GM12878 (cell line): Measurements from ENCODE around the gene TAPBP. TPM values are rescaled to one million over a fixed set of nuclear protein-coding genes. Genes with fewer than 3 reads are reported as not detected.

ENCODE experiments used
- ATAC-seq: fragments of 200-7000 bp; cut with Tn5 transposase; 3 replicates; pipeline ENCODE4 v1.9.1; 2020; ENCODE audit warnings: mild to moderate bottlenecking, moderate library complexity
- BruUV-seq: library from RNA; stranded (reverse); fragments of 400-500 nt; replicated peaks from 2 replicates; lab custom pipeline; 2021; lab: Mats Ljungman, UMichigan
- CTCF ChIA-PET: fragments of 300-600 bp; sonication (Branson Sonifier 250); formaldehyde crosslinking; extraction: SDS; loops from one replicate; lab custom pipeline; 2021; ENCODE audit warnings: inconsistent platforms; lab: Yijun Ruan, JAX
- POLR2A ChIA-PET: fragments of 350-600 bp; formaldehyde crosslinking; extraction: SDS; loops from one replicate; lab custom pipeline; 2021; ENCODE audit warnings: inconsistent platforms; lab: Charles Lee
- RAD21 ChIA-PET: fragments of 300-600 bp; sonication (Branson Sonifier 250); formaldehyde crosslinking; loops from one replicate; lab custom pipeline; 2023; ENCODE audit warnings: antibody characterized with exemption; ENCODE audit not compliant: unreplicated experiment; lab: Charles Lee
- SMC1A ChIA-PET: fragments of 300-600 bp; sonication (Branson Sonifier 250); formaldehyde crosslinking; loops from one replicate; lab custom pipeline; 2023; ENCODE audit not compliant: unreplicated experiment, uncharacterized antibody; lab: Charles Lee
- DNase-seq: peaks from one replicate; pipeline ENCODE4 v3.0.0-alpha.2; 2011; ENCODE audit warnings: low read depth, low spot score
- FAIRE-seq: peaks from 3 replicates; lab custom pipeline; 2011; peaks lifted over from hg19 to GRCh38; lab: Jason Lieb, UNC
- H2AFZ ChIP-seq: 2 replicates; pipeline ENCODE4 v1.6.0; 2011; ENCODE audit warnings: low read depth, low read length, control low read depth; ENCODE audit not compliant: control insufficient read depth
- H3K27ac ChIP-seq: 2 replicates; pipeline ENCODE4 v1.5.1; 2011; ENCODE audit warnings: control low read depth; ENCODE audit not compliant: control insufficient read depth, insufficient read depth
- H3K27me3 ChIP-seq, 2 experiments: replicated peaks in 1 of 2; 2 replicates each; pipeline versions ENCODE4 v1.6.0 to v1.6.1; 2011; ENCODE audit warnings: low read length in 1 of 2; ENCODE audit not compliant: control insufficient read depth in 2 of 2, insufficient read depth in 2 of 2
- H3K36me3 ChIP-seq, 2 experiments: 2 replicates each; pipeline ENCODE4 v1.5.1; 2011; ENCODE audit warnings: low read length in 1 of 2; ENCODE audit not compliant: control insufficient read depth in 2 of 2, insufficient read depth in 2 of 2
- H3K4me1 ChIP-seq: 2 replicates; pipeline ENCODE4 v1.6.1; 2011; ENCODE audit warnings: mild to moderate bottlenecking, low read length, moderate library complexity, mixed read lengths; ENCODE audit not compliant: control insufficient read depth, insufficient read depth
- H3K4me2 ChIP-seq: 2 replicates; pipeline ENCODE4 v1.6.0; 2011; ENCODE audit warnings: control low read depth; ENCODE audit not compliant: control insufficient read depth, insufficient read depth
- H3K4me3 ChIP-seq: fragments of 200-600 bp; sonication (generic); 2 replicates; pipeline ENCODE4 v1.5.1; 2016
- H3K79me2 ChIP-seq: 2 replicates; pipeline ENCODE4 v1.6.0; 2011; ENCODE audit warnings: low read length; ENCODE audit not compliant: control insufficient read depth, insufficient read depth
- H3K9ac ChIP-seq: 2 replicates; pipeline ENCODE4 v1.8.0; 2011; ENCODE audit warnings: low read length, control low read depth, mixed read lengths; ENCODE audit not compliant: control insufficient read depth, insufficient read depth
- H3K9me3 ChIP-seq: replicated peaks from 3 replicates; pipeline ENCODE4 v1.5.1; 2011; ENCODE audit warnings: mild to moderate bottlenecking, low read length; ENCODE audit not compliant: control insufficient read depth, insufficient read depth
- H4K20me1 ChIP-seq: 2 replicates; pipeline ENCODE4 v1.6.0; 2011; ENCODE audit not compliant: control insufficient read depth, insufficient read depth
- ASH2L ChIP-seq: fragments of 300-600, 200-600 bp; sonication (generic); IDR thresholded peaks from 2 replicates; pipeline ENCODE4 v1.6.1; 2017; ENCODE audit warnings: low read depth, mild to moderate bottlenecking, borderline replicate concordance
- BCL11A ChIP-seq: IDR thresholded peaks from 2 replicates; pipeline ENCODE4 v1.6.1; 2011; ENCODE audit warnings: low read depth, low read length
- CBFB ChIP-seq: IDR thresholded peaks from 2 replicates; pipeline ENCODE4 v1.6.1; 2016; ENCODE audit warnings: antibody characterized with exemption, low read depth
- IKZF2 ChIP-seq, 2 experiments: fragments of 450-650 bp; IDR thresholded peaks; 2 replicates each; pipeline ENCODE4 v1.6.1; 2017; ENCODE audit warnings: mild to moderate bottlenecking in 2 of 2, moderate library complexity in 2 of 2
- IRF4 ChIP-seq: IDR thresholded peaks from 2 replicates; pipeline ENCODE4 v1.6.1; 2011; ENCODE audit warnings: low read depth, low read length
- NFYA ChIP-seq: IDR thresholded peaks from 2 replicates; pipeline ENCODE4 v1.6.1; 2011; ENCODE audit warnings: low read depth, mild to moderate bottlenecking, low read length, improper control_type of control experiment, borderline replicate concordance
- NR2C1 ChIP-seq: fragments of 450-650 bp; IDR thresholded peaks from 2 replicates; pipeline ENCODE4 v1.6.1; 2017; ENCODE audit warnings: antibody characterized with exemption, mild to moderate bottlenecking, moderate library complexity
- PAX5 ChIP-seq: IDR thresholded peaks from 2 replicates; pipeline ENCODE4 v1.6.1; 2011; ENCODE audit warnings: low read depth, low read length, borderline replicate concordance
- POU2F2 ChIP-seq: IDR thresholded peaks from 3 replicates; pipeline ENCODE4 v1.6.1; 2011; ENCODE audit warnings: low read depth, mild to moderate bottlenecking, low read length, borderline replicate concordance
- RFX5 ChIP-seq: IDR thresholded peaks from 2 replicates; pipeline ENCODE4 v1.6.1; 2011; ENCODE audit warnings: low read depth, low read length, improper control_type of control experiment
- SREBF2 ChIP-seq: IDR thresholded peaks from 2 replicates; pipeline ENCODE4 v1.6.1; 2012; ENCODE audit warnings: mild to moderate bottlenecking, low read length
- STAT3 ChIP-seq: IDR thresholded peaks from 2 replicates; pipeline ENCODE4 v1.6.1; 2011; ENCODE audit warnings: low read depth, low read length, improper control_type of control experiment
- TBL1XR1 ChIP-seq: IDR thresholded peaks from 2 replicates; pipeline ENCODE4 v1.6.1; 2012; ENCODE audit warnings: low read depth, low read length, improper control_type of control experiment
- ZSCAN29 ChIP-seq: fragments of 450-650 bp; IDR thresholded peaks from 2 replicates; pipeline ENCODE4 v1.6.1; 2017; ENCODE audit warnings: mild to moderate bottlenecking, moderate library complexity
- WGBS: methylation state at CpG from one replicate; pipeline ENCODE4 v1.1.6; 2016; ENCODE audit warnings: low lambda C conversion rate; ENCODE audit not compliant: insufficient replicate concordance, insufficient coverage; ENCODE audit errors: missing lambda C conversion rate; 5-methylcytosine and 5-hydroxymethylcytosine counted together
- in situ Hi-C: fragments of 300-500 bp; cut with MboI; formaldehyde crosslinking; loops from 9 replicates; pipeline ENCODE4 v1.14.3; 2018; ENCODE audit warnings: mixed read lengths
- intact Hi-C: fragments of 100-400 bp; cut with micrococcal nuclease; formaldehyde crosslinking; loops from one replicate; pipeline ENCODE4 v1.14.2; 2022; ENCODE audit not compliant: unreplicated experiment
- polyA plus RNA-seq, 11 experiments: library from polyadenylated mRNA; depleted of rRNA in 4 of 11; unstranded in 6 of 11; stranded (reverse) in 5 of 11; fragments of >200 nt; fragmentation: Nextera tagmentation in 4 of 11; fragmentation: Illumina TruSeq in 1 of 11; extraction: Ambion mirVana in 4 of 11; extraction: Trizol in 1 of 11; gene quantifications; 1 replicate in 1 of 11; 2 replicates in 10 of 11; pipeline versions ENCODE4 v1.2.1 to v1.2.3, GENCODE V29; 2011 to 2016; ENCODE audit warnings: inconsistent platforms in 2 of 11, missing spikeins in 2 of 11, low read depth in 1 of 11
- total RNA-seq, 4 experiments: library from RNA; depleted of rRNA in 3 of 4; stranded (reverse); fragments of >200 nt in 3 of 4; fragmentation: Illumina TruSeq in 1 of 4; extraction: Trizol in 1 of 4; gene quantifications; 2 replicates each; pipeline versions ENCODE4 v1.2.1 to v1.2.3, GENCODE V29; 2013 to 2021
- TF ChIP-seq, protein P1 (sequence below): IDR thresholded peaks from 2 replicates; pipeline ENCODE4 v1.6.1; 2011; ENCODE audit warnings: low read depth, mild to moderate bottlenecking, low read length, moderate library complexity, borderline replicate concordance; ENCODE audit errors: extremely low read depth
- TF ChIP-seq, protein P2 (sequence below): fragments of 450-650 bp; IDR thresholded peaks from 2 replicates; pipeline ENCODE4 v1.6.1; 2017; ENCODE audit warnings: mild to moderate bottlenecking, moderate library complexity
- TF ChIP-seq, protein P3 (sequence below): fragments of 450-650 bp; IDR thresholded peaks from 2 replicates; pipeline ENCODE4 v1.6.1; 2016; ENCODE audit warnings: mild to moderate bottlenecking

Gene TAPBP
- total and polyA plus RNA-seq, 10 of the 15 experiments (the other 5 are each of a cell fraction or from before 2014, with no cell fraction given) = 14.6 to 210 (median 78.1) TPM

DNA sequence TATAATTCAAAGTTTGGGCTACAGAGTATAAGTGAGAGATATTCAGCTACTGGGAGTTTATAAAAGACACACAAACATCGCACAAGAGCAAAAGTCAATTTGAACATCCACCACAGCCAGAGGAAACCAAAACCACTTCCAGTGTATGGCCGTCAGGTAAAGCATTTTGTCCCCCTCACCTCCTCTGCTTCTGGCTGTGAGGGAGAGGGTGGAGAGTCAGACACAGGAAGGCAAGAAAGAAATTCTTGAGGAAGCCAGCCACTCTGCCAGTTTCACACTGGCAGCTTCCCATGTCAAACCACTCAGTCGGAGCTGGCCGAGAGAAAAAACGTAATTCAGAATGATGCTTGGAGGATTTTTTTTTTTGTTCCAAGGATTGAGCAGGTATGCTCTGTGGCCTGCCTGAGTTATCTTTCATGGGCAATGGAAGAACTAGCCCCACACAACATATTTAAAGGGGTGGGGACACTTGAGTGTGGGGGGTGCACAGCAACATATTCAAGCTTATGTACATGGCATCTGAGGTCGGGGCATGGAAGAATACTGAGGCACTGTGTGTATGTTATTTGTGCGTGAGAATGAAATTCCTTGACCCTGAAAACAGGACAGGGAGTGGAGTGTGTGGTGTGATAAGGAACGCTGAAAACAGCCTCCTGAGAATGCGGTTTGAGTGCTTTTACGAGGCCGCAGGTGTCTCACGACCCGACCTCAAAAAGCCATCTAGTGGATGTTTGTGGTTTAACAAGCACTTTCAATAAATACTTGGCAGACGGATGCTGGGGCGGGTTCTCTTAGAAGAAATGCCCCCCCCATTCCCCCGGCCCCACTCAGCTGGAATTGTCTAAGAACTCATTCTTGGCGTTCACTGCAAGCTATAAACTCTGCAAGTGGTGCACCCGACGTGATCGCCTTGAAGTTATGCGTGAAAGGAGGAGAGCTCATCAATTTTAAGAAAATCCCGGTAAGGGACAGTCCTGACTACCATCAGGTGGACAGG lies 31.1 kb upstream of the TAPBP start:
- ATAC-seq (peak; percentile 81), FAIRE-seq (peak; percentile 13), DNase-seq (peak; percentile 58)
- Histone ChIP-seq H3K79me2 (no peaks in the 10 kb centered on the region), H3K27me3 (no peaks in the 10 kb centered on the region), H3K36me3 (no peaks in the 10 kb centered on the region), H3K4me2 (peak overlapping the region; percentile 75), H3K4me1 (peaks cover 15% of the 10 kb centered on the region), H3K9me3 (no peaks in the 10 kb centered on the region), H3K4me3 (peak overlapping the region; percentile 46; the same call in 1 of the 2 replicates), H3K27ac (peak overlapping the region; percentile 41), H2AFZ (peak overlapping the region; percentile 49), H3K9ac (peak overlapping the region; percentile 1; the same call in 1 of the 2 replicates), H4K20me1 (no peaks in the 10 kb centered on the region)
- BruUV-seq = no TSS peak
- ChIA-PET RAD21 (interaction anchor here (0.6 to 2.7 kb wide), 13 partner anchors 9 to 495 kb away, joined by 3 to 22 read pairs (median 6); partner anchors contain the start of genes B3GALT4, PFDN6, RPS18 and TAPBP), POLR2A (interaction anchor here (0.6 to 2.0 kb wide), 15 partner anchors 11 to 489 kb away, joined by 3 to 12 read pairs (median 4); partner anchors contain the start of genes B3GALT4, RPS18, VPS52 and ZBTB22), CTCF (interaction anchor here (0.6 to 3.9 kb wide), 23 partner anchors 10 to 1190 kb away, joined by 3 to 25 read pairs (median 5); partner anchors contain the start of genes B3GALT4, PFDN6, RGL2 and TAPBP), SMC1A (interaction anchor here (0.7 to 3.3 kb wide), 14 partner anchors 9 to 225 kb away, joined by 3 to 17 read pairs (median 4); partner anchors contain the start of genes B3GALT4, RPS18, VPS52 and ZBTB22)
- intact Hi-C loops (loop anchor here (2.0 kb wide), 1 partner anchor 68 kb away; the partner anchor contains the start of gene B3GALT4), in situ Hi-C loops (no loop called here)
- under 1% methylated on average over 22 of the region's 22 CpGs for WGBS
- TF ChIP-seq RFX5 (no peak), IKZF2 (IDR thresholded peaks at IDR 0.05) (peak; percentile 72 to 77; a peak in 3 of 4 replicates), SREBF2 (no peak), NR2C1 (no peak), BCL11A (no peak), ZSCAN29 (no peak), TBL1XR1 (no peak), PAX5 (no peak), IRF4 (no peak), STAT3 (no peak), NFYA (no peak), ASH2L (no peak), CBFB (peak; percentile 91; the same call in 1 of the 2 replicates), POU2F2 (0 out of 3 replicates have a peak, but pooled peaks have one; percentile 27)
- TF ChIP-seq, protein P1, sequence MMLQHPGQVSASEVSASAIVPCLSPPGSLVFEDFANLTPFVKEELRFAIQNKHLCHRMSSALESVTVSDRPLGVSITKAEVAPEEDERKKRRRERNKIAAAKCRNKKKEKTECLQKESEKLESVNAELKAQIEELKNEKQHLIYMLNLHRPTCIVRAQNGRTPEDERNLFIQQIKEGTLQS = no peak
- TF ChIP-seq, protein P2, sequence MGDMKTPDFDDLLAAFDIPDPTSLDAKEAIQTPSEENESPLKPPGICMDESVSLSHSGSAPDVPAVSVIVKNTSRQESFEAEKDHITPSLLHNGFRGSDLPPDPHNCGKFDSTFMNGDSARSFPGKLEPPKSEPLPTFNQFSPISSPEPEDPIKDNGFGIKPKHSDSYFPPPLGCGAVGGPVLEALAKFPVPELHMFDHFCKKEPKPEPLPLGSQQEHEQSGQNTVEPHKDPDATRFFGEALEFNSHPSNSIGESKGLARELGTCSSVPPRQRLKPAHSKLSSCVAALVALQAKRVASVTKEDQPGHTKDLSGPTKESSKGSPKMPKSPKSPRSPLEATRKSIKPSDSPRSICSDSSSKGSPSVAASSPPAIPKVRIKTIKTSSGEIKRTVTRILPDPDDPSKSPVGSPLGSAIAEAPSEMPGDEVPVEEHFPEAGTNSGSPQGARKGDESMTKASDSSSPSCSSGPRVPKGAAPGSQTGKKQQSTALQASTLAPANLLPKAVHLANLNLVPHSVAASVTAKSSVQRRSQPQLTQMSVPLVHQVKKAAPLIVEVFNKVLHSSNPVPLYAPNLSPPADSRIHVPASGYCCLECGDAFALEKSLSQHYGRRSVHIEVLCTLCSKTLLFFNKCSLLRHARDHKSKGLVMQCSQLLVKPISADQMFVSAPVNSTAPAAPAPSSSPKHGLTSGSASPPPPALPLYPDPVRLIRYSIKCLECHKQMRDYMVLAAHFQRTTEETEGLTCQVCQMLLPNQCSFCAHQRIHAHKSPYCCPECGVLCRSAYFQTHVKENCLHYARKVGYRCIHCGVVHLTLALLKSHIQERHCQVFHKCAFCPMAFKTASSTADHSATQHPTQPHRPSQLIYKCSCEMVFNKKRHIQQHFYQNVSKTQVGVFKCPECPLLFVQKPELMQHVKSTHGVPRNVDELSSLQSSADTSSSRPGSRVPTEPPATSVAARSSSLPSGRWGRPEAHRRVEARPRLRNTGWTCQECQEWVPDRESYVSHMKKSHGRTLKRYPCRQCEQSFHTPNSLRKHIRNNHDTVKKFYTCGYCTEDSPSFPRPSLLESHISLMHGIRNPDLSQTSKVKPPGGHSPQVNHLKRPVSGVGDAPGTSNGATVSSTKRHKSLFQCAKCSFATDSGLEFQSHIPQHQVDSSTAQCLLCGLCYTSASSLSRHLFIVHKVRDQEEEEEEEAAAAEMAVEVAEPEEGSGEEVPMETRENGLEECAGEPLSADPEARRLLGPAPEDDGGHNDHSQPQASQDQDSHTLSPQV = no peak
- TF ChIP-seq, protein P3, sequence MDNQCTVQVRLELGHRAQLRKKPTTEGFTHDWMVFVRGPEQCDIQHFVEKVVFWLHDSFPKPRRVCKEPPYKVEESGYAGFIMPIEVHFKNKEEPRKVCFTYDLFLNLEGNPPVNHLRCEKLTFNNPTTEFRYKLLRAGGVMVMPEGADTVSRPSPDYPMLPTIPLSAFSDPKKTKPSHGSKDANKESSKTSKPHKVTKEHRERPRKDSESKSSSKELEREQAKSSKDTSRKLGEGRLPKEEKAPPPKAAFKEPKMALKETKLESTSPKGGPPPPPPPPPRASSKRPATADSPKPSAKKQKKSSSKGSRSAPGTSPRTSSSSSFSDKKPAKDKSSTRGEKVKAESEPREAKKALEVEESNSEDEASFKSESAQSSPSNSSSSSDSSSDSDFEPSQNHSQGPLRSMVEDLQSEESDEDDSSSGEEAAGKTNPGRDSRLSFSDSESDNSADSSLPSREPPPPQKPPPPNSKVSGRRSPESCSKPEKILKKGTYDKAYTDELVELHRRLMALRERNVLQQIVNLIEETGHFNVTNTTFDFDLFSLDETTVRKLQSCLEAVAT = peak; percentile 89
